ENCODE measurements around the gene OR6C75.
"Not testable (repeated sequence)": the region's sequence is repeated elsewhere in the genome, so short reads cannot be mapped to it uniquely, and the experiment has no call there.

The OR6C75 gene

GRCh38 chr12:55362675-55363074 is at the start of gene OR6C75:
Gene OR6C75 (plus strand): TSS chr12:55362975. CDS start chr12:55365111, 2,136 bp downstream.
- no peak for DNase-seq

- no peak for DNase-seq
These were observed 48.7 kb upstream of the OR6C75 start, which contains the start of gene OR6C1 for GRCh38 chr12:55314043-55314442. Gene OR6C1 (plus strand): TSS chr12:55314343. CDS start chr12:55320600, 6,257 bp downstream.

- DNase-seq = no peak
These were observed 42.6 kb upstream of the OR6C75 start for GRCh38 chr12:55320201-55320600.

GRCh38 chr12:55325801-55326200 is 37.0 kb upstream of the OR6C75 start:
- not testable (repeated sequence) for DNase-seq

GRCh38 chr12:55330446-55330845 is 32.3 kb upstream of the OR6C75 start, which contains the start of gene OR6C3:
Gene OR6C3 (plus strand): TSS chr12:55330746. CDS start chr12:55331701, 955 bp downstream.
- no peak for DNase-seq

GRCh38 chr12:55336002-55336401 is 26.8 kb upstream of the OR6C75 start:
- no peak for DNase-seq

GRCh38 chr12:55355338-55355737 is 7.4 kb upstream of the OR6C75 start:
- not testable (repeated sequence) for DNase-seq

GRCh38 chr12:55365086-55365485 is 2.3 kb downstream of the OR6C75 start:
- no peak for DNase-seq

GRCh38 chr12:55372521-55372920 is 9.7 kb downstream of the OR6C75 start:
- DNase-seq = no peak

GRCh38 chr12:55385891-55386290 is 23.1 kb downstream of the OR6C75 start:
- no peak for DNase-seq

GRCh38 chr12:55392032-55392795 is 29.4 kb downstream of the OR6C75 start:
- DNase-seq = no peak

GRCh38 chr12:55396326-55396725 is 33.6 kb downstream of the OR6C75 start:
- DNase-seq = no peak

- DNase-seq = no peak
These were observed 37.5 kb downstream of the OR6C75 start, which contains the start of gene OR6C65 for GRCh38 chr12:55400229-55400628. Gene OR6C65 (plus strand): TSS chr12:55400529. CDS start chr12:55400529, 0 bp downstream.

GRCh38 chr12:55407866-55408265 is 45.1 kb downstream of the OR6C75 start:
- no peak for DNase-seq

GRCh38 chr12:55409133-55409532 is 46.4 kb downstream of the OR6C75 start:
- not testable (repeated sequence) for DNase-seq

GRCh38 chr12:55412138-55412537 is 49.4 kb downstream of the OR6C75 start:
- DNase-seq = not testable (repeated sequence)

GRCh38 chr12:55413498-55414388 is 51.0 kb downstream of the OR6C75 start:
- not testable (repeated sequence) for DNase-seq

- DNase-seq = not testable (repeated sequence)
These were observed 51.6 kb downstream of the OR6C75 start for GRCh38 chr12:55414396-55414823.

- DNase-seq = not testable (repeated sequence)
These were observed 52.1 kb downstream of the OR6C75 start for GRCh38 chr12:55414889-55415288.

GRCh38 chr12:55416961-55417360 is 54.2 kb downstream of the OR6C75 start:
- DNase-seq = no peak
